ENCODE results near the gene APOA5. TPM values are rescaled to one million over a fixed set of nuclear protein-coding genes. Genes with fewer than 3 reads are reported as not detected.

Gene APOA5
- total and polyA plus RNA-seq, 9 of the 15 experiments (the other 6 are each of a cell fraction or from before 2014, with no cell fraction given) = not detected

- TF ChIP-seq, protein P1, sequence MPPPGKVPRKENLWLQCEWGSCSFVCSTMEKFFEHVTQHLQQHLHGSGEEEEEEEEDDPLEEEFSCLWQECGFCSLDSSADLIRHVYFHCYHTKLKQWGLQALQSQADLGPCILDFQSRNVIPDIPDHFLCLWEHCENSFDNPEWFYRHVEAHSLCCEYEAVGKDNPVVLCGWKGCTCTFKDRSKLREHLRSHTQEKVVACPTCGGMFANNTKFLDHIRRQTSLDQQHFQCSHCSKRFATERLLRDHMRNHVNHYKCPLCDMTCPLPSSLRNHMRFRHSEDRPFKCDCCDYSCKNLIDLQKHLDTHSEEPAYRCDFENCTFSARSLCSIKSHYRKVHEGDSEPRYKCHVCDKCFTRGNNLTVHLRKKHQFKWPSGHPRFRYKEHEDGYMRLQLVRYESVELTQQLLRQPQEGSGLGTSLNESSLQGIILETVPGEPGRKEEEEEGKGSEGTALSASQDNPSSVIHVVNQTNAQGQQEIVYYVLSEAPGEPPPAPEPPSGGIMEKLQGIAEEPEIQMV (tag; conservative IDR thresholded peaks at IDR 0.05; ENCODE audit: low read depth) = no peak
- peak; percentile 74 for TF ChIP-seq RAD51 (IDR thresholded peaks at IDR 0.05; ENCODE audit: borderline replicate concordance, low read depth)
- TF ChIP-seq ZNF408 (CRISPR knock-in tag; IDR thresholded peaks at IDR 0.05; ENCODE audit: low read depth) = no peak
- TF ChIP-seq, protein P2, sequence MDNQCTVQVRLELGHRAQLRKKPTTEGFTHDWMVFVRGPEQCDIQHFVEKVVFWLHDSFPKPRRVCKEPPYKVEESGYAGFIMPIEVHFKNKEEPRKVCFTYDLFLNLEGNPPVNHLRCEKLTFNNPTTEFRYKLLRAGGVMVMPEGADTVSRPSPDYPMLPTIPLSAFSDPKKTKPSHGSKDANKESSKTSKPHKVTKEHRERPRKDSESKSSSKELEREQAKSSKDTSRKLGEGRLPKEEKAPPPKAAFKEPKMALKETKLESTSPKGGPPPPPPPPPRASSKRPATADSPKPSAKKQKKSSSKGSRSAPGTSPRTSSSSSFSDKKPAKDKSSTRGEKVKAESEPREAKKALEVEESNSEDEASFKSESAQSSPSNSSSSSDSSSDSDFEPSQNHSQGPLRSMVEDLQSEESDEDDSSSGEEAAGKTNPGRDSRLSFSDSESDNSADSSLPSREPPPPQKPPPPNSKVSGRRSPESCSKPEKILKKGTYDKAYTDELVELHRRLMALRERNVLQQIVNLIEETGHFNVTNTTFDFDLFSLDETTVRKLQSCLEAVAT (IDR thresholded peaks at IDR 0.05) = no peak
- no peak for TF ChIP-seq ZNF57 (CRISPR knock-in tag; IDR thresholded peaks at IDR 0.05)
- TF ChIP-seq, protein P3, sequence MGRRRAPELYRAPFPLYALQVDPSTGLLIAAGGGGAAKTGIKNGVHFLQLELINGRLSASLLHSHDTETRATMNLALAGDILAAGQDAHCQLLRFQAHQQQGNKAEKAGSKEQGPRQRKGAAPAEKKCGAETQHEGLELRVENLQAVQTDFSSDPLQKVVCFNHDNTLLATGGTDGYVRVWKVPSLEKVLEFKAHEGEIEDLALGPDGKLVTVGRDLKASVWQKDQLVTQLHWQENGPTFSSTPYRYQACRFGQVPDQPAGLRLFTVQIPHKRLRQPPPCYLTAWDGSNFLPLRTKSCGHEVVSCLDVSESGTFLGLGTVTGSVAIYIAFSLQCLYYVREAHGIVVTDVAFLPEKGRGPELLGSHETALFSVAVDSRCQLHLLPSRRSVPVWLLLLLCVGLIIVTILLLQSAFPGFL (CRISPR knock-in tag; IDR thresholded peaks at IDR 0.05) = no peak
- TF ChIP-seq ETS1 (conservative IDR thresholded peaks at IDR 0.05; ENCODE audit: control insufficient read depth, low read depth, low read length) = no peak
- TF ChIP-seq, protein P4, sequence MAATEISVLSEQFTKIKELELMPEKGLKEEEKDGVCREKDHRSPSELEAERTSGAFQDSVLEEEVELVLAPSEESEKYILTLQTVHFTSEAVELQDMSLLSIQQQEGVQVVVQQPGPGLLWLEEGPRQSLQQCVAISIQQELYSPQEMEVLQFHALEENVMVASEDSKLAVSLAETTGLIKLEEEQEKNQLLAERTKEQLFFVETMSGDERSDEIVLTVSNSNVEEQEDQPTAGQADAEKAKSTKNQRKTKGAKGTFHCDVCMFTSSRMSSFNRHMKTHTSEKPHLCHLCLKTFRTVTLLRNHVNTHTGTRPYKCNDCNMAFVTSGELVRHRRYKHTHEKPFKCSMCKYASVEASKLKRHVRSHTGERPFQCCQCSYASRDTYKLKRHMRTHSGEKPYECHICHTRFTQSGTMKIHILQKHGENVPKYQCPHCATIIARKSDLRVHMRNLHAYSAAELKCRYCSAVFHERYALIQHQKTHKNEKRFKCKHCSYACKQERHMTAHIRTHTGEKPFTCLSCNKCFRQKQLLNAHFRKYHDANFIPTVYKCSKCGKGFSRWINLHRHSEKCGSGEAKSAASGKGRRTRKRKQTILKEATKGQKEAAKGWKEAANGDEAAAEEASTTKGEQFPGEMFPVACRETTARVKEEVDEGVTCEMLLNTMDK (IDR thresholded peaks at IDR 0.05; ENCODE audit: borderline replicate concordance, insufficient read depth, low read depth, low read length, poor library complexity, severe bottlenecking) = no peak
- TF ChIP-seq TOE1 (IDR thresholded peaks at IDR 0.05; ENCODE audit: borderline replicate concordance) = no peak
- no peak for TF ChIP-seq TOE1 (CRISPR knock-in tag; IDR thresholded peaks at IDR 0.05; ENCODE audit: borderline replicate concordance, low read depth)
These were observed 2.1 kb upstream of the APOA5 start (continued) for GRCh38 chr11:116793772-116794097.

Measured in K562 (cell line).